NOMO-1 treated with dmso at 0.1 percent for 144 hours (cell line): Measurements from ENCODE around the gene SPSB1.

Experiments used
- DNase-seq: peaks from one replicate; lab custom pipeline; 2025; ENCODE audit not compliant: unreplicated experiment; lab: John Stamatoyannopoulos, UW

The SPSB1 gene

GRCh38 chr1:9317591-9318417 lies 25.1 kb downstream of the SPSB1 start:
- DNase-seq = no peak

GRCh38 chr1:9319208-9319788 lies 26.6 kb downstream of the SPSB1 start:
- no peak for DNase-seq

- no peak for DNase-seq
Observed at GRCh38 chr1:9319789-9320519, 27.3 kb downstream of the SPSB1 start.

GRCh38 chr1:9320520-9321479 lies 28.1 kb downstream of the SPSB1 start:
- DNase-seq = no peak

GRCh38 chr1:9321480-9321849 lies 28.8 kb downstream of the SPSB1 start:
- peak; percentile 3 for DNase-seq

- DNase-seq = no peak
Observed at GRCh38 chr1:9321986-9322660, 29.4 kb downstream of the SPSB1 start.

DNA sequence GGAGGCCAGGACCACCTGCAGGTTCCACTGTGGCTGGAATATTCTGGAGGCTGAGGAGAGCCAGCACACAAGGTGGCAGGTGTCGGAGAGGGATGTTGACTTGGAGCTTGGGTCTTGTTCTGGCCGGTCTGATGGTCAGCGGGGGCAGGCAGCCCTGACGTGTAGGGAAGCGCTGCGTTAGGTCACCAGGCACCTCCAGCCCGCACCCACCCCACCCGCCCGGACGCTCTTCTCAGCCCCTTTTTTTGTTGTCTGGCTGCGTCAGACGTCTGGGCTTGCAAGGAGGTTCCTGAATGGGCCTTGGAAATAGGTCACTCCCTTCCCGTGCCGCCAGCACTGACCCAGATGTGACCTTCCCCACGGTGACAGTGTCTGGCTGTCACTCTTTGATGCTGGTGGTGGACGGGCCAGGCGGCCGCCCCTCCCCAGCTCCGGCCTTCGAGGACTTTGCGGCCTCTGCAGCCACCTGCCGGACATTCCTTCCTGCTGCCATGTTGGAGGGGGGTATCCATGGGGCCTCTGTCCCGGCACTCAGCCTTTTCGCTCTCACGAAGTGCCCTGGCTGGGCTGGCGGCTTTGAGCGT lies 30.1 kb downstream of the SPSB1 start:
- DNase-seq = no peak

- no peak for DNase-seq
Observed at GRCh38 chr1:9324246-9325096, 31.8 kb downstream of the SPSB1 start.

- DNase-seq = no peak
Observed at GRCh38 chr1:9326596-9326995, 33.9 kb downstream of the SPSB1 start.

DNA sequence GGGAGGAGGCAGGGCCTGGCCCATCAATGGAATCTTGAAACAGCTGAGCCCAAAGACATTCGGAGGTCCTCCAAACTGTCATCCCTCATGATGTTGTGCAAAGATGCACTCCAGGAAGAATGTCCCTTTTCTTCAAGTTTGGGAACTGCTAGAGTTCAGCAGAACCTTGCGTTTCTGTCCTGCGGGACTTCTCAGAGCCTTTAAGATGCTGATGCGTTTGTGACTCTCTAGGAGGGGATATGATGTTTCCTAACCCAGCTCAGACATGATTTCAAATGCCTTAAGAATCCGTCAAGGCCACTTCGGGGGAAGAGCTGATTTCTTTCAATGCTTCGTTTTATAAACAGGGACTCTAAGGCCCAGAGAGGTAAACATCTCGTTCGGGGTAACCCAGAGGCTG lies 35.5 kb downstream of the SPSB1 start:
- DNase-seq = no peak

DNA sequence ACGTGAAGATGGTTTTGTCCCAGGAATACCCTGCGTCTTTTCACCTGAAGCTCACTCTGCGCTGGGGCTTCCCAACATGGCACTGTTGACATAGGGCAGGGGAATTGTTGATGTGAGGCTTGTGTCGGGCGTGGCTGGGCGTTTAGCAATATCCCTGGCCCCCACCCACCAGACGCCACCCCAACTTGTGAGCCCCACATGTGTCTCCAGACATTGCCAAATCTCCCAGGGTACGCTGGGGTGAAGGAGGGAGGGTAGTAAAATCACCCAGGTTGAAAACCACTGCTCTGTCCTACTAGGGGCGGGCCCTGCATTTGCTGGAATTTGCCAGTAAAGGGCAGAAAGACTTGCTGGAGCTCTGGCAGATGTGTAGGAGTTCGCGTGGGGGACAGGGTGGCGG lies 36.0 kb downstream of the SPSB1 start:
- DNase-seq = no peak

GRCh38 chr1:9331016-9331415 lies 38.3 kb downstream of the SPSB1 start:
- no peak for DNase-seq

GRCh38 chr1:9331558-9332346 lies 39.1 kb downstream of the SPSB1 start:
- no peak for DNase-seq

DNA sequence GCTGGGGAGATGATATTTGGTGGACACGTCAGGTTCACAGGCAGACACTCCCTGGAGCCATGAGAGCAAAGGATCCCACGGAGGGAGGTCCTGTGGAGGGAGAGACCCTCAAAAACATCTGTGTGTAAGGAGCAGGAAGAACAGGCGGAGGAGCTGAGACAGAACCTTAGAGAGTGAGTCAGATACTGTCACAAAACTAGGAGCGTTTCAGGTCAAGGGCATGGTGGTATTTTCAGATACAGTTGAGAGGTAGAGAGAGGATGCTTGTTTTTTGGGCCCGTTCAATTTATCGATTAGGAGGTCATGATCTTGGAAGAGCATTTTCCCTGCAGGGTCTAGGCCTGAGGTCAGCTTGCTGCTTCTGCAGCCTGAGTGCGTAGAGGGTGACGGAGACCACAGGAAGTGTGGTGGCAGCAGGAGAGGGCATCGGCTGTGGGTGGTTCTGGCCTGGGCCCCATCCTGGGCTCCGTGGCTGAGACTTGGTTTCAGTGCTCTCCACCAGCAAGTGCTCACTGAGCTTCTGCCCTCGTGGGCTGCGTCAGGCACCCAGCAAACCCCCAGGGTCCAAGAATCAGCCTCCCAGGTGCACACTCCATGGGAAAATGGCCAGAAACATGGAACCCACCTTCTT lies 39.9 kb downstream of the SPSB1 start:
- no peak for DNase-seq

DNA sequence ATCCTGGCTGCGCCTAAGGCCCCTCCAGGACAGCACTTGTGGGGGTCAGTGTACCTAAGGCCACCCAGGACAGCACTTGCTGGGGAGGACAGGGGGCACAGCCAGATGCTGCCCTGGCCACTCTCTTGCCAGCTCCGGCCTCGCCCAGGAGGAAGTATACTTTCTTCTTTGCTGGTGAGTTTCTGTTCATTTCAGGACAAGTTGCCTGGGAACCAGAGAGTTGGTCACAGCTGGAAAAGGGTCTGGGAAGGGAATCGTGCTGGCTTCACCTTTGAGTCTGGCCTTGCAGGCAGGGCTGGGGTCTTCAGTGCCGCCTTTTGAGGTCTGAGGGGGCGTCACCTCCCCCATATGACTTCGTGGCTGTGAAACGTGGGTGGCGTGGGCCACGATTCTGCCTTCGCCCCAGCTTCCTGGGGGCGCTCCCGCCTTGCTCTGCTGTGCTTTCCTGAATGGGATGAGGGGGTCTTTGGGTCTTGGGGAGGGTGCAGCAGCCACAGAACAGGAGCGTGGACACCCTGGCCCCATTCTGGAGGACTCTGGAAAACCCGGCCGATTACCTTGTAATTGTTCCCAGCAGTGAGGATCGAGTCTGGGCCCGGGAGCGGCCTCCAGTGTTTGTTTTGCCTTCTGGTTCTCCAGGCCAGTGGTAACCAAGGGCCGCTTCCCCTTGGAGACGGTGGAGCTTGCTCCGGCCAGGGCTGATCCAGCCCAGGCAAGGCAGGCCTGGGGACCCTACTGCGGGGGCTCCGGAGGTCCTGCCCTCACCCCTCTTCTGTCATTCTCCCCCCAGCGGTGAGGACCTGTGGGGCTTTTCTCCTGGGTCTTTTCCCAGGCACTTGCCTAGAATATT lies 45.9 kb downstream of the SPSB1 start:
- no peak for DNase-seq

- DNase-seq = no peak
Observed at GRCh38 chr1:9340172-9340854, 47.6 kb downstream of the SPSB1 start.
